ENCODE data around the gene PRDM8.

Gene PRDM8

DNA sequence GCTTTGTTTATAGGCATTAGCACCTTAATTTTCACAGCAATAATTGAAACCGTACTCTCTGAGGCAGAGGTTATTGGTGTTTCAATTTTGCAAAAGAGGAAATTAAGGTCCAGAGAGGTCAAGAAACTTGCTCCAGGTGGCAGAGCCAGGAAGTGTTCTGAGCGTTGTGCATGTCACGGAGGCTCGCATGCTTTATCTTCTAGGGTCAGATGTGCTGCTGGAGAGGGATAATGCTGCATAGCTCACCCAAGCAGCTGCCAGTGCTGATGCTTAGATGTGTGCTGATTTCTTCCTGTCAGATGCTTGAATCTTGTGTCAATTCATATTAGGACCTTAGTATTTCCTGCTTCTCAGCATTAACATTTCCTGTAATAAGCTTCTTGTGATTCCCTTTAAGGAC lies 56.2 kb downstream of the PRDM8 start:
- no peak for TF ChIP-seq CTCF (IDR thresholded peaks at IDR 0.05; ENCODE audit: control extremely low read depth, extremely low read depth, low read depth, missing control alignments)
- CTCF ChIA-PET: interaction anchor here (1.0 kb wide), 1 partner anchor 9 kb away, joined by 3 read pairs; no protein-coding TSS in a partner anchor
- no peak for DNase-seq (ENCODE audit: extremely low spot score)
- POLR2A ChIA-PET: no interaction called here

Measured in GM10248 (cell line).